ENCODE measurements around the gene ALKBH8.
"Not testable (repeated sequence)": the region's sequence is repeated elsewhere in the genome, so short reads cannot be mapped to it uniquely, and the experiment has no call there.

The ALKBH8 gene

GRCh38 chr11:107501713-107502112 lies 63.8 kb downstream of the ALKBH8 start:
- no peak for DNase-seq

- DNase-seq, result not testable (repeated sequence)
These were observed 68.2 kb downstream of the ALKBH8 start for GRCh38 chr11:107497371-107497770.

GRCh38 chr11:107496011-107496410 lies 69.5 kb downstream of the ALKBH8 start:
- peak; percentile 72 for DNase-seq

GRCh38 chr11:107494055-107494454 lies 71.5 kb downstream of the ALKBH8 start:
- no peak for DNase-seq

- peak; percentile 79 for DNase-seq
These were observed 72.4 kb downstream of the ALKBH8 start for GRCh38 chr11:107493117-107493516.

- no peak for DNase-seq
These were observed 74.7 kb downstream of the ALKBH8 start for GRCh38 chr11:107490836-107491235.

GRCh38 chr11:107482234-107482633 lies 83.3 kb downstream of the ALKBH8 start:
- no peak for DNase-seq

GRCh38 chr11:107478922-107479321 lies 86.6 kb downstream of the ALKBH8 start:
- DNase-seq, result no peak

- no peak for DNase-seq
These were observed 87.7 kb downstream of the ALKBH8 start for GRCh38 chr11:107477820-107478219.

- DNase-seq, result peak; percentile 15
These were observed 91.7 kb downstream of the ALKBH8 start for GRCh38 chr11:107473792-107474191.

GRCh38 chr11:107472966-107473365 lies 92.6 kb downstream of the ALKBH8 start:
- no peak for DNase-seq

- DNase-seq, result peak; percentile 43
These were observed 96.9 kb downstream of the ALKBH8 start for GRCh38 chr11:107468596-107468995.

- DNase-seq, result no peak
These were observed 97.8 kb downstream of the ALKBH8 start for GRCh38 chr11:107467696-107468095.

- not testable (repeated sequence) for DNase-seq
These were observed 99.2 kb downstream of the ALKBH8 start for GRCh38 chr11:107466275-107466866.

- DNase-seq, result peak; percentile 96
These were observed 107.8 kb downstream of the ALKBH8 start, which contains the start of gene CWF19L2 for GRCh38 chr11:107457558-107458271. Gene CWF19L2 (minus strand): TSS chr11:107457825. CDS start chr11:107457816, 9 bp downstream.

- no peak for DNase-seq
These were observed 108.4 kb downstream of the ALKBH8 start for GRCh38 chr11:107457205-107457557.

- DNase-seq, result no peak
These were observed 111.8 kb downstream of the ALKBH8 start for GRCh38 chr11:107453594-107454286.
